ENCODE measurements around the gene PDE4B. TPM values are rescaled to one million over a fixed set of nuclear protein-coding genes. Genes with fewer than 3 reads are reported as not detected.
A peak's percentile ranks its signal among the peaks of the same experiment; 100 is the strongest.

PDE4B gene
- total RNA-seq, 1 experiment from 2014 or later = 2.6 TPM

GRCh38 chr1:66256629-66257572 is 464.2 kb downstream of the PDE4B start:
- H3K27ac ChIP-seq = no peak overlapping the region
- H3K4me3 ChIP-seq = no peak overlapping the region
- no peaks in the 10 kb centered on the region for H3K36me3 ChIP-seq
- no peaks in the 10 kb centered on the region for H3K27me3 ChIP-seq
- no peaks in the 10 kb centered on the region for H3K9me3 ChIP-seq (replicated peaks)
- H3K4me1 ChIP-seq = peaks cover under 1% of the 10 kb centered on the region
- no peak for DNase-seq

DNA sequence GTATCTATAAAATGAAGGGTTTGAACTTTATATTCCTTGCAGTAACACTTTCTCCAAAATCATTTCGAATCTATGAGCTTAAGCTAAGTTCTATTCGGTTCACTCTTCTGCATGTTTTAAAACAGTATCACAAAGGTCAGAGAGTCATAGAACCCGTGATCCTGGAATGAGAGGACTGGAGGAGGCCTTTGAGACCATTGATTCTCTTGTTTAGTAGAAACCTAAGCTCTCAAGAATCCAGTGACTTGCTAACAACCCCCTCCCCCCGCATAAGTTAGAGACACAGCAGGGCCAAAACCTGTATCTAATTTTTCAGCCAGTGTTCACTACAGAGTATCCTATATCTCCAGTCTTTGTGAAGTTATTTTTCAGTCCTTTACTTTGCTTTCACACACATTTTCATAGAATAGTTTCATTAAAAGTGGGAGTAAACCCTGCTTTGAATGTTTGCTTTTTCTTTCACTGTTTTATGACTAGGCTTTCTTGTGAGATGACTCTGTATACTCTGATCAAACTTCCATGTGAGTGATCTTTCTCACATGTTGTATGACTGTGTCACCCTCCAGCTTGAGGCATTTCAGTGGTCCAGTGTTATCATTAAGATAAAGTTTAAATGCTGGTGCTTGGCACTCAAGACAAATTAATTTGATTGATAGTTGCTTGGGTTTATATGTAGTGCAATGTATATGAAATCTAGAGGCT is 465.9 kb downstream of the PDE4B start:
- Histone ChIP-seq H3K27me3 (no peaks in the 10 kb centered on the region), H3K4me1 (peaks cover 10% of the 10 kb centered on the region), H3K9me3 (replicated peaks) (no peaks in the 10 kb centered on the region), H3K36me3 (no peaks in the 10 kb centered on the region), H3K27ac (no peak overlapping the region), H3K4me3 (no peak overlapping the region)
- no peak for DNase-seq

DNA sequence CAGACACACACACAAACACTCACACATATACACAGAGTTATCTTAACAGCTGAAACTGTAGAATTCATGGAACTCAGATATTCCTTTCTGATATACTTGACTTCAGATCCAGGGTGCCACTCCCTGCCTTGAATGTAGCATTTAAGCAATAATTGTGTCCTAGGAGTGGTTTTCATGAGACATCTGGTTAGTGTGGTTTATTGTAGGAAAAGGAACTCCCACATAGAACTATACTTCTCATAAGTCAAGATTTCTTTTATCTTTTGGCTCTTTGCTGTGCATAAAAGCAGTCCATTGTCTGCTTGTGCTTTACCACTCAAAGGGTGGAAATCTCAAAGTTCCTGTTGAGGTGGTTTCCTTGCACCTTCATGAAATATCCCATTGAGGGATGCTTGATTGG is 468.7 kb downstream of the PDE4B start:
- H3K9me3 ChIP-seq (replicated peaks) = no peaks in the 10 kb centered on the region
- H3K4me3 ChIP-seq = no peak overlapping the region
- H3K36me3 ChIP-seq = no peaks in the 10 kb centered on the region
- H3K27ac ChIP-seq = no peak overlapping the region
- H3K27me3 ChIP-seq = no peaks in the 10 kb centered on the region
- H3K4me1 ChIP-seq = peaks cover 10% of the 10 kb centered on the region
- no peak for DNase-seq

GRCh38 chr1:66262208-66262963 is 469.7 kb downstream of the PDE4B start:
- DNase-seq = peak in 1 of 2 experiments; percentile 34
- Histone ChIP-seq H3K9me3 (replicated peaks) (no peaks in the 10 kb centered on the region), H3K4me3 (no peak overlapping the region), H3K36me3 (no peaks in the 10 kb centered on the region), H3K27ac (no peak overlapping the region), H3K27me3 (no peaks in the 10 kb centered on the region), H3K4me1 (peaks cover 10% of the 10 kb centered on the region)

DNA sequence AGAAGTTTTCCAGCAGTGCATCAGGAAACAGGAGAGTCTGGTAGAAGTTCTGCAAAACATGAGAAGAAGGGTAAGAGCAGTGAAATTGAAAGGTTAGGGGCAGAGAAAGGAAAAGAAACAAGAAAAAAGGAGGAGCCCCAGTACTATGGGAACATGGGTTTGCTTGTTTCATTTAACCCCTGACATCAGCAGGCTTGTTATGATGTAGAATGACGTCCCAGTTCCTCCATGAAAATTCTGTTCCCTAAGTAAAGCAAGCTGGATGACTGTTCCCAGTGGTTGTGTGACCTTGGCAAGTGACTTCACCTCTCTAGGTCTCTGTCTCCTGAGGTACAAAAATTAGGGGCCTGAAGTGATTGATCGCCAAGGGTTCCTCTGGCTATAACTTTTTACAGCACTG is 472.6 kb downstream of the PDE4B start:
- Histone ChIP-seq H3K4me3 (no peak overlapping the region), H3K27ac (no peak overlapping the region), H3K27me3 (no peaks in the 10 kb centered on the region), H3K9me3 (replicated peaks) (no peaks in the 10 kb centered on the region), H3K4me1 (peaks cover 10% of the 10 kb centered on the region), H3K36me3 (no peaks in the 10 kb centered on the region)
- no peak for DNase-seq

- H3K27ac ChIP-seq = no peak overlapping the region
- peak in 1 of 2 experiments; percentile 16 for DNase-seq
- H3K4me3 ChIP-seq = no peak overlapping the region
- H3K27me3 ChIP-seq = no peaks in the 10 kb centered on the region
- H3K9me3 ChIP-seq (replicated peaks) = no peaks in the 10 kb centered on the region
- H3K4me1 ChIP-seq = peaks cover 10% of the 10 kb centered on the region
- no peaks in the 10 kb centered on the region for H3K36me3 ChIP-seq
These were observed 473.1 kb downstream of the PDE4B start for GRCh38 chr1:66265796-66266195.

GRCh38 chr1:66266350-66266749 is 473.7 kb downstream of the PDE4B start:
- DNase-seq = no peak
- H3K27me3 ChIP-seq = no peaks in the 10 kb centered on the region
- no peaks in the 10 kb centered on the region for H3K36me3 ChIP-seq
- no peak overlapping the region for H3K27ac ChIP-seq
- no peak overlapping the region for H3K4me3 ChIP-seq
- no peaks in the 10 kb centered on the region for H3K9me3 ChIP-seq (replicated peaks)
- peaks cover 13% of the 10 kb centered on the region for H3K4me1 ChIP-seq

GRCh38 chr1:66266756-66267155 is 474.1 kb downstream of the PDE4B start:
- H3K27ac ChIP-seq = no peak overlapping the region
- no peak for DNase-seq
- peaks cover 17% of the 10 kb centered on the region for H3K4me1 ChIP-seq

DNA sequence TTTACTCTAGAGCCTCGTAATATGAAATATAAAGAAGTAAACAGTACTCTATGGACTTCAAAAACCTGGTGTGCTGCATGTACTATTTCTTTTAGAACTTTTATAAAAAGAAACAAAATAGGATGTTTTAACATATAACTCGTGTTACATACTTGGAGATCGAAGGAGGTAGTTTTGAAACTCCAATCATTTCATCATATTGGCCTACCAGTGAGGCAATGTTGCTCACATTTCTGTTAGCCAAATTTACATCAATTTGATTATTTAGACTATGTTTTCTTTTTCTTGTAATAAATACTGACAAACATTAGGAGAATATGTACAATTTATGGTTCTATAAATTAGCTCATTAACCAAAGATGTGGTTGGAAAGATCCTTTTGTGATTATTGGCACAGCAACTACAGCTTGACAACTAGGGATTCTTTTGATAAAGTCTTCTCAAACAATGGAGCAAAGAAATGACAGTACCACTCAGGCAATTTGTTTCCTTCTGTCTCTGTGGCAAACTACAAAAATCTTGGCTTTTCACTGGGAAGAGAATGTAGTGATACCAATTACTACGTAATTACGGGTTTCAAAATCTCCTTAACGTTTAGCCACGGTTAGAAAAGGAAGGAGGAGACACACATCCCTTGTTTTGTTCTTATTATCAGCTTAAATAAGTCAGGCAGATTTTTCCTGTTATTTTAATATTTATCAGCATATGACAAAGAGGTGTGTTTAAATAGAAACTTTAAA is 474.7 kb downstream of the PDE4B start:
- Histone ChIP-seq H3K9me3 (replicated peaks) (no peaks in the 10 kb centered on the region), H3K36me3 (no peaks in the 10 kb centered on the region), H3K4me3 (no peak overlapping the region), H3K27ac (no peak overlapping the region), H3K27me3 (no peaks in the 10 kb centered on the region), H3K4me1 (peaks cover 19% of the 10 kb centered on the region)
- DNase-seq = no peak

More at GRCh38 chr1:66266756-66267155, 474.1 kb downstream of the PDE4B start:
- no peaks in the 10 kb centered on the region for H3K36me3 ChIP-seq
- H3K9me3 ChIP-seq (replicated peaks) = no peaks in the 10 kb centered on the region
- H3K4me3 ChIP-seq = no peak overlapping the region
- no peaks in the 10 kb centered on the region for H3K27me3 ChIP-seq

- Histone ChIP-seq H3K27ac (no peak overlapping the region), H3K27me3 (no peaks in the 10 kb centered on the region), H3K4me1 (peaks cover 14% of the 10 kb centered on the region; the same call in 1 of the 2 replicates), H3K36me3 (no peaks in the 10 kb centered on the region), H3K4me3 (no peak overlapping the region), H3K9me3 (replicated peaks) (no peaks in the 10 kb centered on the region)
- DNase-seq = no peak
These were observed 476.5 kb downstream of the PDE4B start for GRCh38 chr1:66269222-66269621.

DNA sequence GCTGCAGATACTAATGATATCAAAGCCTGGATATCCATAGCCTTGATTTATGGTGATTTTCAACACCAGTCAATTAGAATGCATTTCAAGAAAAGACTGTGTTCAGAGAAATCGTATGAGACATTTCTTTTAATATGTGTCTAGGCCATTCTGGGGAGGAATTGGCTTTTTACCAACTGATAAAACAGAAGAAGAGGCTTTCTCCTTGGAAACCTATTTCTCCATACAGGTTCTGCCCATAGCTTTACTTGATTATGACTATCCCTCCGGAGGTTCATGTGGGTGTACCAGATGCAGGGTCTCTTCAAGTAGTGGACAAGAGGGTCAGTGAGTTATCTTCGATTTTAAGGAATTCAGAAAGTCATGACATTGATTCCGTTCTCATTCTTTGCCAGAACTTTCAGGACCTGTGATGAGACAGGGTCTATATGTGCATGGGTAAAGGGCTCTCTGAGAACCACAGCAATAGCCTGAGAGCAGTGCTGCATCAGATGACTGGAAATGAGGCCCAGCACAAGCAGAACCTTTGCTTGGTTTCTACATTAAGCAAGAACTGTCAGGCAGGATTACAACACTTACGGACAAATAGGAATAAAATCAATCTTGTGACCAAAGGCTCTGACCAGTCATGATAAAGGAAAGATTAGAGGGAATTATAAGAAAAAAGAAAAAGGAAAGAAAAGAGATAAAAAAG is 477.6 kb downstream of the PDE4B start:
- Histone ChIP-seq H3K4me1 (peaks cover 14% of the 10 kb centered on the region; the same call in 1 of the 2 replicates), H3K4me3 (no peak overlapping the region), H3K36me3 (no peaks in the 10 kb centered on the region), H3K27ac (no peak overlapping the region), H3K27me3 (no peaks in the 10 kb centered on the region), H3K9me3 (replicated peaks) (no peaks in the 10 kb centered on the region)
- DNase-seq = no peak

DNA sequence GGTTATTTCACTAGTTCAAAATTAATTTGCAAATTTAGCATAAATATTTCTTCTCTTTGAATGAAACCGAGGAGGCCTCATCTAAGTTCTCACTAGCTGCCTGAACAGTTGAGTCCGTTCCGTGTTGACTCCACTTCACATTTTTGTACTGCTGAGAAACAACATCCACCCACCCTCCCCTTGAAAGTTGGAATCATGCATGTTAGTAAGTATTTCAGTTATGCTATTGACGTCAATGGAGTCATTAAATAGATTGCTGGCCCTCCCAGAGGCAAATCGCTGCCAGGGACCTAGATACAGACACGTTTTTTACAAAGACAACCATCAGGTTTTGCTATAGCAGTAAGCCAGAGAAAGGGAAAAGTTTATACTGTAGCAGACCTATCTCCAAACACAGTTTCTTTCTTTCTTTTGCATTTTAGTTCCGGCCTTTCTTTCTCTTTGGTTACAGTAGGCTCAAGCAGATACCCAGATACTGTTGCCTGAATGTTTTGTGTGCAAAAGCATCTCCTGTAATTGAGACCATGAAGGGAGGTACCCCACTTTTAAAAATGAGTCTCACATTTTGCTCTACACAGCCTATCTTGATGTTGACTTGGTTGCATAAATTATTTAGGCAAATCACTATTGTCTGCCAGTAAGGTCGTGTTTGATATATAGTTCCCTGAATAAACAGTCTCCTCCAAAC is 478.7 kb downstream of the PDE4B start:
- Histone ChIP-seq H3K4me1 (peaks cover 14% of the 10 kb centered on the region; the same call in 1 of the 2 replicates), H3K27me3 (no peaks in the 10 kb centered on the region), H3K36me3 (no peaks in the 10 kb centered on the region), H3K4me3 (peak overlapping the region; percentile 38), H3K9me3 (replicated peaks) (no peaks in the 10 kb centered on the region), H3K27ac (peak overlapping the region; percentile 73)
- DNase-seq = peak; percentile 76 to 90

GRCh38 chr1:66271904-66272254 is 479.2 kb downstream of the PDE4B start:
- peak; percentile 46 to 64 for DNase-seq
- peaks cover 14% of the 10 kb centered on the region; the same call in 1 of the 2 replicates for H3K4me1 ChIP-seq

More at GRCh38 chr1:66271904-66272254, 479.2 kb downstream of the PDE4B start:
- no peaks in the 10 kb centered on the region for H3K36me3 ChIP-seq
- no peaks in the 10 kb centered on the region for H3K27me3 ChIP-seq
- peak overlapping the region; percentile 73 for H3K27ac ChIP-seq
- H3K4me3 ChIP-seq = peak overlapping the region; percentile 38
- no peaks in the 10 kb centered on the region for H3K9me3 ChIP-seq (replicated peaks)
